BLaER1 treated with 17β-estradiol and CSF1 and Interleukin-3, amounts not matched to agents 10 nM and 100 nM (cell line): Measurements from ENCODE around the gene TMEM217.
"Not testable (repeated sequence)": the region's sequence is repeated elsewhere in the genome, so short reads cannot be mapped to it uniquely, and the experiment has no call there.

Source experiments
- H3K27ac ChIP-seq, 11 experiments: shearing (Covaris generic); formaldehyde crosslinking; 2 replicates each; pipeline ENCODE4 v1.8.1; 2022
- H3K27me3 ChIP-seq, 11 experiments: shearing (Covaris generic); formaldehyde crosslinking; 2 replicates each; pipeline ENCODE4 v1.8.1; 2022
- H3K36me3 ChIP-seq, 11 experiments: shearing (Covaris generic); formaldehyde crosslinking; 2 replicates each; pipeline ENCODE4 v1.8.1; 2022
- H3K4me1 ChIP-seq, 10 experiments: shearing (Covaris generic); formaldehyde crosslinking; 2 replicates each; pipeline ENCODE4 v1.8.1; 2022
- H3K4me2 ChIP-seq, 11 experiments: shearing (Covaris generic); formaldehyde crosslinking; 2 replicates each; pipeline ENCODE4 v1.8.1; 2022
- H3K4me3 ChIP-seq, 10 experiments: shearing (Covaris generic); formaldehyde crosslinking; 2 replicates each; pipeline ENCODE4 v1.8.1; 2022
- H3K9ac ChIP-seq, 11 experiments: shearing (Covaris generic); formaldehyde crosslinking; 2 replicates each; pipeline ENCODE4 v1.8.1; 2022
- H3K9me3 ChIP-seq, 11 experiments: shearing (Covaris generic); formaldehyde crosslinking; replicated peaks in 1 of 11; 2 replicates each; pipeline ENCODE4 v1.8.1; 2022
- H4K20me1 ChIP-seq, 11 experiments: shearing (Covaris generic); formaldehyde crosslinking; 2 replicates each; pipeline ENCODE4 v1.8.1; 2022
- Cebpa-rat ChIP-seq, 11 experiments: shearing (Covaris generic); IDR thresholded peaks; 2 replicates each; pipeline ENCODE4 v1.8.1; 2022

Gene TMEM217

DNA sequence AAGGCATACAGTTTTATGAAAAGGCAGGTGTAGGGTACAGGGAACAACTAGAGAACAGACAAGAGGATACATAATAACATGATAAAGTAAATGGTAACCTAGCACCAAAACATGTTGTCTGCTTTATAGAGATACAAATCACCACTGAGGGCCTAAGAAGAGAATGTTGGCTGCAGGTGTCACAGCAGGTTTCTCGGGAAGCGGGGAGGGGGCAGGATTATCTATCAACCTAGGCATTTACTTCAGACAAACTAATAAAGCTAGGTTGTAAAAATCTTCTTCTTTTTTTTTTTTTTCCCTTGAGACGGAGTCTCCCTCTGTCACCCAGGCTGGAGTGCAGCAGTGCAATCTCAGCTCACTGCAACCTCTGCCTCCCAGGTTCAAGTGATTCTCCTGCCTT is 65.3 kb downstream of the TMEM217 start:
- H3K9me3 ChIP-seq = peaks cover 0 to 12% (median 5%) of the 10 kb centered on the region in 11 experiments; a peak in 14 of 22 replicates
- TF ChIP-seq Cebpa-rat (IDR thresholded peaks at IDR 0.05) = no peak
- peak overlapping the region in 10 of 11 experiments; percentile 3 to 100 (median 98); a peak in 15 of 22 replicates for H3K27ac ChIP-seq
- H3K4me2 ChIP-seq = peak overlapping the region in 7 of 11 experiments; percentile 64 to 87 (median 75); a peak in 14 of 22 replicates
- no peaks in the 10 kb centered on the region for H4K20me1 ChIP-seq
- no peaks in the 10 kb centered on the region for H3K36me3 ChIP-seq
- H3K4me1 ChIP-seq = peaks cover 15 to 72% (median 63%) of the 10 kb centered on the region in 10 experiments; a peak in 19 of 20 replicates
- H3K9ac ChIP-seq = peak overlapping the region in 5 of 11 experiments; percentile 7 to 83 (median 72); a peak in 8 of 22 replicates
- no peak overlapping the region for H3K4me3 ChIP-seq
- no peaks in the 10 kb centered on the region for H3K27me3 ChIP-seq

DNA sequence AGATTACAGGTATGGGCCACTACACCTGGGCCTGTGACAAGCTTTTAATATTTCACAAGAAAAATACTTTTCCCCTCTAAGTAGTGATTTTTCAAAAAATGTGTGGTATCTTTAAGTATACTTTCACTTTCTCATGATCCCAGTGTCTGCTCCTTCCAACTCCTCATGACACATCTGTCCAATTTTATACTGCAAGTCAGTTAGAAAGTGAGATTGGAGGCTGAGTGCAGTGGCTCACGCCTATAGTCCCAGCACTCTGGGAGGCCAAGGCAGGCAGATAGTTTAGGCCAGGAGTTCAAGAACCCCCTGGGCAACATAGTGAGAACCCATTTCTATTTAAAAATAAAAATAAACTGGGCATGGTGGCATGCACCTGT is 67.8 kb downstream of the TMEM217 start:
- H3K4me1 ChIP-seq = peaks cover 15 to 97% (median 88%) of the 10 kb centered on the region in 10 experiments; a peak in 19 of 20 replicates
- no peaks in the 10 kb centered on the region for H4K20me1 ChIP-seq
- H3K27ac ChIP-seq = peak overlapping the region; percentile 70 to 100 (median 98)
- H3K9ac ChIP-seq = peak overlapping the region; percentile 40 to 83 (median 72); a peak in 20 of 22 replicates
- H3K36me3 ChIP-seq = no peaks in the 10 kb centered on the region
- peak in 1 of 11 experiments; percentile 6; a peak in 1 of 22 replicates for TF ChIP-seq Cebpa-rat (IDR thresholded peaks at IDR 0.05)
- peaks cover 3 to 20% (median 10%) of the 10 kb centered on the region in 11 experiments; a peak in 16 of 22 replicates for H3K9me3 ChIP-seq
- H3K27me3 ChIP-seq = no peaks in the 10 kb centered on the region
- H3K4me2 ChIP-seq = peak overlapping the region; percentile 36 to 87 (median 71); a peak in 21 of 22 replicates
- H3K4me3 ChIP-seq = no peak overlapping the region

DNA sequence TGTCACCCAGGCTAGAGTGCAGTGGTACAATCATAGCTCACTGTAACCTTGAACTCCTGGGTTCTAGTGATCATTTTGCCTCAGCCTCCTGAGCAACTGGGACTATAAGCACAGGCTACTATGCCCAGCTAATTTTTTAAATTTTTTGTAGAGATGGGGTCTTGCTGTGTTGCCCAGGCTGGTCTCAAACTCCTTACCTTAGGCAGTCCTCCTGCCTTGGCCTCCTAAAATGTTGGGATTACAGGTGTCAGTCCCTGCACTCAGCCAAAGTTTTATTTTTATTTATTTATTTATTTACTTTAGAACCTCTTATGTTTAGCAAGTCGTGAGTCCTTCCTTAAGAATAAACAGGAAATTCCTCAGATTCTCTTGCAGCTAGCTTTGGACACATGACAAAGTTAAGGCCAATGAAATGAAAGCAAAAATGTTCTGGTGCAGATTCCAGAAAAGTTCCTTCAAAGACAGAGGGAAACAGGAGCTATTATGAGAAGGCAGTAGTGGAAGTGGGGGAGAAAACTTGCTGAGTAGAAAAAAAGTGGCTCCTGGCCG is 68.9 kb downstream of the TMEM217 start:
- Histone ChIP-seq H3K4me3 (0 out of 20 replicates have a peak overlapping the region, but pooled peaks of 1 of the 10 experiments have one; percentile 14), H3K4me2 (peak overlapping the region in 10 of 11 experiments; percentile 60 to 87 (median 73); a peak in 19 of 22 replicates), H3K9me3 (peaks cover 3 to 20% (median 10%) of the 10 kb centered on the region in 11 experiments; a peak in 16 of 22 replicates), H3K9ac (peak overlapping the region; percentile 40 to 83 (median 72); a peak in 20 of 22 replicates), H3K36me3 (no peaks in the 10 kb centered on the region), H4K20me1 (no peaks in the 10 kb centered on the region), H3K4me1 (peaks cover 19 to 100% (median 97%) of the 10 kb centered on the region in 10 experiments), H3K27me3 (no peaks in the 10 kb centered on the region), H3K27ac (peak overlapping the region; percentile 70 to 100 (median 98))
- no peak for TF ChIP-seq Cebpa-rat (IDR thresholded peaks at IDR 0.05)

DNA sequence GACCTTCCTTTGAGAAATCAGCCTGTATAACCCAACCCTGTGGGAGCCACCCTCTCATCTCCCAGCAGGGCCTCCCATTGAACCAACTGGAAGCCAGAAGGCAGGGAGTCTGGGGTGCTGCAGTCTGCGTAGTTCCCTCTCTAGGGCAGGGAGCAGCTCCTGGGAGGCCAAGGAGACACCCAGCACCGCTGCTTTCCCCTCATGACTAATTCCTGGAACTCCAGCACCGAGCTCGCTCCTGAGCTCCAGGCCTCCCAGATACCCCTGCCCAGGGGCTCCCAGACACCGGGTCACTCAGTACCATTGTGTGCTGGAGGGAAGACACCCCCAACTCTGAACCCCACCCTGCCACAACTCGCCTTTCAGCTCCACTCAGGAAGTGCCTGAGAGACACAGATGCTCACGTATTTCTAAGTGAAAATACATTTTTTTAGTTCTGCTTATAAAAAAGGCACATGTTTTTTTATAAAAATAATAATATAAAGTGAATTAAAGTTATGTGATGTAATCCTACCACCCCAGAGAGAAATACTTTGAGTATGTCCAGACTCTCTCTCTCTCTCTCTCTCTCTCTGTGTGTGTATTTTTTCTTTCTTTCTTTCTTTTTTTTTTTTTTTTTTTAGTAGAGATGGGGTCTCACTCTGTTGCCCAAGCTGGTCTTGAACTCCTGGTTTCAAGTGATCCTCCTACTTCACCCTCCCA is 70.5 kb downstream of the TMEM217 start:
- H4K20me1 ChIP-seq = no peaks in the 10 kb centered on the region
- no peaks in the 10 kb centered on the region for H3K27me3 ChIP-seq
- H3K9ac ChIP-seq = peak overlapping the region in 10 of 11 experiments; percentile 33 to 91 (median 71); a peak in 16 of 22 replicates
- peak overlapping the region; percentile 70 to 100 (median 98); a peak in 21 of 22 replicates for H3K27ac ChIP-seq
- TF ChIP-seq Cebpa-rat (IDR thresholded peaks at IDR 0.05) = no peak
- peaks cover 30 to 96% (median 94%) of the 10 kb centered on the region in 10 experiments for H3K4me1 ChIP-seq
- peak overlapping the region in 9 of 11 experiments; percentile 40 to 87 (median 75); a peak in 17 of 22 replicates for H3K4me2 ChIP-seq
- no peaks in the 10 kb centered on the region for H3K36me3 ChIP-seq
- 0 out of 20 replicates have a peak overlapping the region, but pooled peaks of 1 of the 10 experiments have one; percentile 6 for H3K4me3 ChIP-seq
- H3K9me3 ChIP-seq = peaks cover 3 to 20% (median 10%) of the 10 kb centered on the region in 11 experiments; a peak in 16 of 22 replicates

DNA sequence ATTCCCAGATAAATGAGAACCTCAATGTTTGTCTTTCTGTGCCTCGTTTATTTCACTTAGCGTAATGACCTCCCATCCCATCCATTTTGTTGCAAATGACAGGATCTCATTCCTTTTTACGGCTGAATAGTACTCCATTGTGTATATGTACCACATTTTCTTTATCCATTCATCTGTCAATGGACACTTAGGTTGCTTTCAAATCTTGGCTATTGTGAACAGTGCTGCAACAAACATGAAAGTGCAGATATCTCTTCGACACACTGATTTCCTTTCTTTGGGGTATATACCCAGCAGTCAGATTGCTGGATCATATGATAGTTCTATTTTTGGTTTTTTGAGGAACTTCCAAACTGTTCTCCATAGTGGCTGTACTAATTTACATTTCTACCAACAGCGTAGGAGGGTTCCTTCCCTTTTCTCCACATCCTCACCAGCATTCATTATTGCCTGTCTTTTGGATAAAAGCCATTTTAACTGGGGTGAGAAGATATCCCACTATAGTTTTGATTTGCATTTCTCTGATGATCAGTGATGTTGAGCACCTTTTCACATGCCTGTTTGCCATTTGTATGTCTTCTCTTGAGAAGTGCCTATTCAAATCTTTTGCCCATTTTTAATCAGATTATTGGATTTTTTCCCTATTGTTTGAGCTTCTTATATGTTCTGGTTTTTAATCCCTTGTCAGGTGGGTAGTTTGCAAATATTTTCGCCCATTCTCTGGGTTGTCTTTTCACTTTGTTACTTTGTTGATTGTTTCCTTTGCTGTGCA is 71.8 kb downstream of the TMEM217 start:
- H3K36me3 ChIP-seq, H3K4me3 ChIP-seq, H4K20me1 ChIP-seq, H3K27me3 ChIP-seq: not testable (repeated sequence)
- H3K9ac ChIP-seq = peak overlapping the region in 7 of 11 experiments; percentile 59 to 91 (median 83); a peak in 12 of 22 replicates
- H3K4me2 ChIP-seq = peak overlapping the region in 8 of 11 experiments; percentile 13 to 88 (median 78); a peak in 15 of 22 replicates
- peak overlapping the region in 9 of 11 experiments; percentile 94 to 100 (median 98); a peak in 18 of 22 replicates for H3K27ac ChIP-seq
- peaks cover 36 to 96% (median 94%) of the 10 kb centered on the region in 10 experiments for H3K4me1 ChIP-seq
- peaks cover 3 to 20% (median 10%) of the 10 kb centered on the region in 11 experiments; a peak in 16 of 22 replicates for H3K9me3 ChIP-seq

DNA sequence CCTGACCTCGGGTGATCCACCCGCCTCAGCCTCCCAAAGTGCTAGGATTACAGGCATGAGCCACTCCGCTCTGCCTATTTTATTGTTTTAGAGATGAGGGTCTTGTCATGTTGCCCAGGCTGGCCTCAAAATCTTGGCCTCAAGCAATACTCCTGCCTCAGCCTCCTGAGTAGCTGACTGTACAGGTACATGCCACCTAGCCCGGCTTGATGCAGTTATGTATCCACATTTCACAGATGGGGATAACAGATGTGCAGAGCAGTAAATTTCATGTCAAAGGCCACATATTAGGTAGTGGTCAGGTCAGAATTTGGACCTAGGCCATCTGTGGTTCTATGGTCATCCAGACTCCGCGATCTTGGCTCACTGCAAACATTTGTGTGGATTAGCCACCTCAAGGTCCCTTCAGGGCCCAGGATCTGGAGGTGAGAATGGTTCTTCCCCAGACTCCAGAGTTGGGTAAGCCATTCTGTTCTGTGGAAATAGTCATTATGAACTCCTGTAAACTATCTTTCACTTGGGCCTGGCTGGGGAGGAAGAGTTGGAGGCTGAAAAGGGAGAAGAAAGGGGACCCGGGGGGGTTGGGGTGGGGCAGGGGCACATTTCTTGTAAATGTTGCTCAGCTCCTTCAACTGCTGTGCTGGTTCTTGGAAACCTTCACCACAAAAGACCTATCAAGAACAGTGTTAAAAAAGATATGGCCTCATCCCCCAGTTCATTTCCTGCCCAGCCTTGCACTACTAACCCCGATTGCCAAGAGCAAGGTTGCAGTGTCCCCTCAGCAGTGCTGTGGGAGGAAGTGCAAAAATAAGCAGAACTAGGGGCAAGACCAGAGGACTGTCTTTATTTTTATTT is 75.0 kb downstream of the TMEM217 start:
- Histone ChIP-seq H3K4me1 (peaks cover 25 to 93% (median 89%) of the 10 kb centered on the region in 10 experiments), H3K27me3 (no peaks in the 10 kb centered on the region), H4K20me1 (no peaks in the 10 kb centered on the region), H3K4me2 (peak overlapping the region; percentile 66 to 92 (median 84)), H3K9me3 (peaks cover 0 to 12% (median 0%) of the 10 kb centered on the region in 11 experiments; a peak in 7 of 22 replicates), H3K4me3 (no peak overlapping the region), H3K27ac (peak overlapping the region; percentile 91 to 100 (median 98)), H3K9ac (peak overlapping the region; percentile 78 to 95 (median 85)), H3K36me3 (no peaks in the 10 kb centered on the region)
- peak; percentile 75 to 97 (median 92); a peak in 21 of 22 replicates for TF ChIP-seq Cebpa-rat (IDR thresholded peaks at IDR 0.05)

DNA sequence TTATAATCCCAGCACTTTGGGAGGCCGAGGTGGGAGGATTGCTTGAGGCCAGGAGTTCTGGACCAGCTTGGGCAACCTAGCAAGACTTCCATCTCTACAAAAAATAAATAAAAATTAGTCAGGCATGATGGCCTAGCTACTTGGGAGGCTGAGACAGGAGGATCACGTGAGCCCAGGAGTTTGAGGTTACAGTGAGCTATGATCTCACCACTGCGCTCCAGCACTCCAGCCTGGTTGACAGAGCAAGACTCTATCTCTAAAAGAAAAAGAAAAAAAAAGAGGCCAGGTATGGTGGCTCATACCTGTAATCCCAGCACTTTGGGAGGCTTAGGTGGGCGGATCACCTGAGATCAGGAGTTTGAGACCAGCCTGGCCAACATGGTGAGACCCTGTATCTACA is 77.3 kb downstream of the TMEM217 start:
- Histone ChIP-seq H3K4me1 (peaks cover 48 to 93% (median 90%) of the 10 kb centered on the region in 10 experiments), H3K4me2 (peak overlapping the region in 5 of 11 experiments; percentile 40 to 92 (median 84); a peak in 10 of 22 replicates)
- H3K9me3 ChIP-seq = not testable (repeated sequence)

More for the DNA sequence above, 77.3 kb downstream of the TMEM217 start:
- H4K20me1 ChIP-seq, H3K27me3 ChIP-seq, H3K4me3 ChIP-seq: not testable (repeated sequence)
- H3K36me3 ChIP-seq = peaks cover 0 to 11% (median 6%) of the 10 kb centered on the region in 11 experiments; a peak in 15 of 22 replicates
- H3K9ac ChIP-seq = peak overlapping the region in 5 of 11 experiments; percentile 29 to 94 (median 90); a peak in 5 of 22 replicates
- peak overlapping the region; percentile 31 to 100 (median 98); a peak in 19 of 22 replicates for H3K27ac ChIP-seq
